Measurements from ENCODE around the gene UBE2Q2. TPM values are rescaled to one million over a fixed set of nuclear protein-coding genes. Genes with fewer than 3 reads are reported as not detected.

Gene UBE2Q2
- total and polyA plus RNA-seq, 9 of the 15 experiments (the other 6 are each of a cell fraction or from before 2014, with no cell fraction given) = 6.2 to 24.0 (median 16.2) TPM

DNA sequence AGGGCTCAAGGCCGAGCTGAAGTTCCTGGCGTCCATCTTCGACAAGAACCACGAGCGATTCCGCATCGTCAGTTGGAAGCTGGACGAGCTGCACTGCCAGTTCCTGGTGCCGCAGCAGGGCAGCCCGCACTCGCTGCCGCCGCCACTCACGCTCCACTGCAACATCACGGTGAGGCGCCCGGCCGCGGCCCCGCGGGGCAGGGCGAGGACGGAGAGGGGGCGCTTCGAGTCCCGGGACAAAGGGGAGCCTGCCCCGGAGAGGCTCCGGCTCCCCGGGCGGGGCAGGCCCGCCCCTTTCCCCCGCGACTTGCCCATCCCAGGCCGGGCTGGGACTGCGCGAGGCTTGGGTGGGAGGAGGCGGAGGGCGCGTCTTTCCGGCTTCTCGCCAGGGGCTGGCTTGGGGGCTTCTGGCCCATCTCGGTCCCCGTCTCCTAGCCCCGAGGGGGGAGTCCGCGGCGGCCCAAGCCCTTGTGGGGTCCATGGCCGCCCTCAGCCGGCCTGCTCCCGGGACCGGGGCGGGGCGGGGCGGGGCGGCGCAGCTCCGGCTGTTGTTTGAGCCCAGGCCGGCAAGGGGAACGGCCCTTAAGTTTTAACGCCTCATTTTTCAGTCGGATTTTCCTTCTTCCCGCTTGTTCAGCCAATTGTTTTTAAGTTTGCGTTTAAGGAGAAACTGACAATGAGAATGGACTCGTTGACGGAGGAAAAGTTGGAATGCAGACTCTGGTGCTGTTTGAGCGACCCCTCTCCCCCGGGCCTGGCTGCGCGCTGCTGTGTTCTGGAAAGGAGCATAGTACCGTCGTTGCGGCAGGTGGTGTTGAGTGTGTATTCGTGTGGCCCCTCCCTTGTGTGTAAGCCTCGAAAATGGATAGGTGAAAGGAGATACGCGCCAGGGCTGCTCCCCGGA, 683 bp downstream of the UBE2Q2 start (continued):
- TF ChIP-seq, protein P1, sequence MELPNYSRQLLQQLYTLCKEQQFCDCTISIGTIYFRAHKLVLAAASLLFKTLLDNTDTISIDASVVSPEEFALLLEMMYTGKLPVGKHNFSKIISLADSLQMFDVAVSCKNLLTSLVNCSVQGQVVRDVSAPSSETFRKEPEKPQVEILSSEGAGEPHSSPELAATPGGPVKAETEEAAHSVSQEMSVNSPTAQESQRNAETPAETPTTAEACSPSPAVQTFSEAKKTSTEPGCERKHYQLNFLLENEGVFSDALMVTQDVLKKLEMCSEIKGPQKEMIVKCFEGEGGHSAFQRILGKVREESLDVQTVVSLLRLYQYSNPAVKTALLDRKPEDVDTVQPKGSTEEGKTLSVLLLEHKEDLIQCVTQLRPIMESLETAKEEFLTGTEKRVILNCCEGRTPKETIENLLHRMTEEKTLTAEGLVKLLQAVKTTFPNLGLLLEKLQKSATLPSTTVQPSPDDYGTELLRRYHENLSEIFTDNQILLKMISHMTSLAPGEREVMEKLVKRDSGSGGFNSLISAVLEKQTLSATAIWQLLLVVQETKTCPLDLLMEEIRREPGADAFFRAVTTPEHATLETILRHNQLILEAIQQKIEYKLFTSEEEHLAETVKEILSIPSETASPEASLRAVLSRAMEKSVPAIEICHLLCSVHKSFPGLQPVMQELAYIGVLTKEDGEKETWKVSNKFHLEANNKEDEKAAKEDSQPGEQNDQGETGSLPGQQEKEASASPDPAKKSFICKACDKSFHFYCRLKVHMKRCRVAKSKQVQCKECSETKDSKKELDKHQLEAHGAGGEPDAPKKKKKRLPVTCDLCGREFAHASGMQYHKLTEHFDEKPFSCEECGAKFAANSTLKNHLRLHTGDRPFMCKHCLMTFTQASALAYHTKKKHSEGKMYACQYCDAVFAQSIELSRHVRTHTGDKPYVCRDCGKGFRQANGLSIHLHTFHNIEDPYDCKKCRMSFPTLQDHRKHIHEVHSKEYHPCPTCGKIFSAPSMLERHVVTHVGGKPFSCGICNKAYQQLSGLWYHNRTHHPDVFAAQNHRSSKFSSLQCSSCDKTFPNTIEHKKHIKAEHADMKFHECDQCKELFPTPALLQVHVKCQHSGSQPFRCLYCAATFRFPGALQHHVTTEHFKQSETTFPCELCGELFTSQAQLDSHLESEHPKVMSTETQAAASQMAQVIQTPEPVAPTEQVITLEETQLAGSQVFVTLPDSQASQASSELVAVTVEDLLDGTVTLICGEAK (IDR thresholded peaks at IDR 0.05) = peak; percentile 9; the same call in 1 of the 2 replicates
- TF ChIP-seq, protein P1 (CRISPR knock-in tag; IDR thresholded peaks at IDR 0.05) = no peak
- TF ChIP-seq, protein P2, sequence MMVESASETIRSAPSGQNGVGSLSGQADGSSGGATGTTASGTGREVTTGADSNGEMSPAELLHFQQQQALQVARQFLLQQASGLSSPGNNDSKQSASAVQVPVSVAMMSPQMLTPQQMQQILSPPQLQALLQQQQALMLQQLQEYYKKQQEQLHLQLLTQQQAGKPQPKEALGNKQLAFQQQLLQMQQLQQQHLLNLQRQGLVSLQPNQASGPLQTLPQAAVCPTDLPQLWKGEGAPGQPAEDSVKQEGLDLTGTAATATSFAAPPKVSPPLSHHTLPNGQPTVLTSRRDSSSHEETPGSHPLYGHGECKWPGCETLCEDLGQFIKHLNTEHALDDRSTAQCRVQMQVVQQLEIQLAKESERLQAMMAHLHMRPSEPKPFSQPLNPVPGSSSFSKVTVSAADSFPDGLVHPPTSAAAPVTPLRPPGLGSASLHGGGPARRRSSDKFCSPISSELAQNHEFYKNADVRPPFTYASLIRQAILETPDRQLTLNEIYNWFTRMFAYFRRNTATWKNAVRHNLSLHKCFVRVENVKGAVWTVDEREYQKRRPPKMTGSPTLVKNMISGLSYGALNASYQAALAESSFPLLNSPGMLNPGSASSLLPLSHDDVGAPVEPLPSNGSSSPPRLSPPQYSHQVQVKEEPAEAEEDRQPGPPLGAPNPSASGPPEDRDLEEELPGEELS (CRISPR knock-in tag; IDR thresholded peaks at IDR 0.05; ENCODE audit: borderline replicate concordance) = peak; percentile 19; the same call in 1 of the 2 replicates
- TF ChIP-seq MAZ (CRISPR knock-in tag; conservative IDR thresholded peaks at IDR 0.05 in 1 of 2, IDR thresholded peaks at IDR 0.05 in 1 of 2) (peak; percentile 62 to 63), SOX6 (IDR thresholded peaks at IDR 0.05) (0 out of 2 replicates have a peak, but pooled peaks have one; percentile 30), CBX2 (IDR thresholded peaks at IDR 0.05; ENCODE audit: insufficient read depth, low read length, poor library complexity, severe bottlenecking) (no peak), POLR2A (conservative IDR thresholded peaks at IDR 0.05) (peak; percentile 55), POU5F1 (IDR thresholded peaks at IDR 0.05; ENCODE audit: borderline replicate concordance, low read depth, low read length, partially characterized antibody) (no peak), HNRNPH1 (optimal IDR thresholded peaks at IDR 0.05; ENCODE audit: low read depth, low read length) (no peak)
- TF ChIP-seq, protein P3, sequence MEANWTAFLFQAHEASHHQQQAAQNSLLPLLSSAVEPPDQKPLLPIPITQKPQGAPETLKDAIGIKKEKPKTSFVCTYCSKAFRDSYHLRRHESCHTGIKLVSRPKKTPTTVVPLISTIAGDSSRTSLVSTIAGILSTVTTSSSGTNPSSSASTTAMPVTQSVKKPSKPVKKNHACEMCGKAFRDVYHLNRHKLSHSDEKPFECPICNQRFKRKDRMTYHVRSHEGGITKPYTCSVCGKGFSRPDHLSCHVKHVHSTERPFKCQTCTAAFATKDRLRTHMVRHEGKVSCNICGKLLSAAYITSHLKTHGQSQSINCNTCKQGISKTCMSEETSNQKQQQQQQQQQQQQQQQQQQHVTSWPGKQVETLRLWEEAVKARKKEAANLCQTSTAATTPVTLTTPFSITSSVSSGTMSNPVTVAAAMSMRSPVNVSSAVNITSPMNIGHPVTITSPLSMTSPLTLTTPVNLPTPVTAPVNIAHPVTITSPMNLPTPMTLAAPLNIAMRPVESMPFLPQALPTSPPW (CRISPR knock-in tag; IDR thresholded peaks at IDR 0.05) = peak; percentile 28
- TF ChIP-seq, protein P4, sequence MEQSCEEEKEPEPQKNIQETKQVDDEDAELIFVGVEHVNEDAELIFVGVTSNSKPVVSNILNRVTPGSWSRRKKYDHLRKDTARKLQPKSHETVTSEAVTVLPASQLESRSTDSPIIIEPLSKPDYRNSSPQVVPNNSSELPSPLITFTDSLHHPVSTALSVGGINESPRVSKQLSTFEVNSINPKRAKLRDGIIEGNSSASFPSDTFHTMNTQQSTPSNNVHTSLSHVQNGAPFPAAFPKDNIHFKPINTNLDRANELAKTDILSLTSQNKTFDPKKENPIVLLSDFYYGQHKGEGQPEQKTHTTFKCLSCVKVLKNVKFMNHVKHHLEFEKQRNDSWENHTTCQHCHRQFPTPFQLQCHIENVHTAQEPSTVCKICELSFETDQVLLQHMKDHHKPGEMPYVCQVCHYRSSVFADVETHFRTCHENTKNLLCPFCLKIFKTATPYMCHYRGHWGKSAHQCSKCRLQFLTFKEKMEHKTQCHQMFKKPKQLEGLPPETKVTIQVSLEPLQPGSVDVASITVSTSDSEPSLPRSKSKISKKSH (CRISPR knock-in tag; IDR thresholded peaks at IDR 0.05) = no peak

All from K562 (cell line).